ENCODE measurements around the gene TTLL11.

- peak in 1 of 6 experiments; percentile 30 for TF ChIP-seq CTCF (IDR thresholded peaks at IDR 0.05)
- TF ChIP-seq POLR2A (IDR thresholded peaks at IDR 0.05): no peak
Observed at GRCh38 chr9:122016744-122017143, 76.4 kb downstream of the TTLL11 start.

All from Peyer's patch (tissue), 4 donors.